Measurements from ENCODE around the gene ARHGDIB.

Gene ARHGDIB

GRCh38 chr12:14957551-14958168 is 3.7 kb downstream of the ARHGDIB start:
- Histone ChIP-seq H3K27me3 (ENCODE audit: control insufficient read depth in 1 of 2, insufficient read depth in 2 of 2, low read length in 2 of 2) (no peaks in the 10 kb centered on the region), H3K36me3 (ENCODE audit: control insufficient read depth in 1 of 2, insufficient read depth in 2 of 2, low read length in 2 of 2) (no peaks in the 10 kb centered on the region), H3K27ac (ENCODE audit: low read depth, low read length) (no peak overlapping the region), H3K4me1 (ENCODE audit: control insufficient read depth in 1 of 2, insufficient read depth in 2 of 2, low read length in 2 of 2) (peaks cover 21 to 26% of the 10 kb centered on the region in 2 donors), H3K9me3 (ENCODE audit: control insufficient read depth in 1 of 2, low read length in 2 of 2) (no peaks in the 10 kb centered on the region), H3K9ac (ENCODE audit: low read depth in 1 of 2, low read length in 2 of 2) (peak overlapping the region in 1 of 2 donors; percentile 58), H3K4me3 (ENCODE audit: low read depth in 1 of 2, low read length in 2 of 2) (peak overlapping the region in 1 of 2 donors; percentile 76)

- H3K27ac ChIP-seq (ENCODE audit: low read depth, low read length), result no peak overlapping the region
- no peaks in the 10 kb centered on the region for H3K27me3 ChIP-seq (ENCODE audit: control insufficient read depth in 1 of 2, insufficient read depth in 2 of 2, low read length in 2 of 2)
- H3K36me3 ChIP-seq (ENCODE audit: control insufficient read depth in 1 of 2, insufficient read depth in 2 of 2, low read length in 2 of 2), result no peaks in the 10 kb centered on the region
- peak overlapping the region in 1 of 2 donors; percentile 10 for H3K9ac ChIP-seq (ENCODE audit: low read depth in 1 of 2, low read length in 2 of 2)
- H3K4me3 ChIP-seq (ENCODE audit: low read depth in 1 of 2, low read length in 2 of 2), result no peak overlapping the region
- H3K9me3 ChIP-seq (ENCODE audit: control insufficient read depth in 1 of 2, low read length in 2 of 2), result no peaks in the 10 kb centered on the region
- H3K4me1 ChIP-seq (ENCODE audit: control insufficient read depth in 1 of 2, insufficient read depth in 2 of 2, low read length in 2 of 2), result peaks cover 27 to 31% of the 10 kb centered on the region in 2 donors
Observed at GRCh38 chr12:14956905-14957304, 4.5 kb downstream of the ARHGDIB start.

- H3K9ac ChIP-seq (ENCODE audit: low read depth in 1 of 2, low read length in 2 of 2), result peak overlapping the region in 1 of 2 donors; percentile 10
- peak overlapping the region; percentile 17 for H3K27ac ChIP-seq (ENCODE audit: low read depth, low read length)
- peaks cover 33 to 37% of the 10 kb centered on the region in 2 donors for H3K4me1 ChIP-seq (ENCODE audit: control insufficient read depth in 1 of 2, insufficient read depth in 2 of 2, low read length in 2 of 2)
Observed at GRCh38 chr12:14956024-14956891, 5.1 kb downstream of the ARHGDIB start.

GRCh38 chr12:14954269-14954668 is 7.1 kb downstream of the ARHGDIB start:
- H3K36me3 ChIP-seq (ENCODE audit: control insufficient read depth in 1 of 2, insufficient read depth in 2 of 2, low read length in 2 of 2), result no peaks in the 10 kb centered on the region
- peak overlapping the region in 1 of 2 donors; percentile 14 for H3K9ac ChIP-seq (ENCODE audit: low read depth in 1 of 2, low read length in 2 of 2)
- H3K9me3 ChIP-seq (ENCODE audit: control insufficient read depth in 1 of 2, low read length in 2 of 2), result no peaks in the 10 kb centered on the region
- no peaks in the 10 kb centered on the region for H3K27me3 ChIP-seq (ENCODE audit: control insufficient read depth in 1 of 2, insufficient read depth in 2 of 2, low read length in 2 of 2)
- no peak overlapping the region for H3K4me3 ChIP-seq (ENCODE audit: low read depth in 1 of 2, low read length in 2 of 2)
- peaks cover 43 to 44% of the 10 kb centered on the region in 2 donors for H3K4me1 ChIP-seq (ENCODE audit: control insufficient read depth in 1 of 2, insufficient read depth in 2 of 2, low read length in 2 of 2)
- H3K27ac ChIP-seq (ENCODE audit: low read depth, low read length), result no peak overlapping the region

More at GRCh38 chr12:14956024-14956891, 5.1 kb downstream of the ARHGDIB start:
- Histone ChIP-seq H3K4me3 (ENCODE audit: low read depth in 1 of 2, low read length in 2 of 2) (peak overlapping the region; percentile 22 to 42), H3K36me3 (ENCODE audit: control insufficient read depth in 1 of 2, insufficient read depth in 2 of 2, low read length in 2 of 2) (no peaks in the 10 kb centered on the region), H3K27me3 (ENCODE audit: control insufficient read depth in 1 of 2, insufficient read depth in 2 of 2, low read length in 2 of 2) (no peaks in the 10 kb centered on the region), H3K9me3 (ENCODE audit: control insufficient read depth in 1 of 2, low read length in 2 of 2) (no peaks in the 10 kb centered on the region)

- Histone ChIP-seq H3K27ac (ENCODE audit: low read depth, low read length) (no peak overlapping the region), H3K4me3 (ENCODE audit: low read depth in 1 of 2, low read length in 2 of 2) (no peak overlapping the region), H3K36me3 (ENCODE audit: control insufficient read depth in 1 of 2, insufficient read depth in 2 of 2, low read length in 2 of 2) (no peaks in the 10 kb centered on the region), H3K27me3 (ENCODE audit: control insufficient read depth in 1 of 2, insufficient read depth in 2 of 2, low read length in 2 of 2) (no peaks in the 10 kb centered on the region), H3K9me3 (ENCODE audit: control insufficient read depth in 1 of 2, low read length in 2 of 2) (no peaks in the 10 kb centered on the region), H3K9ac (ENCODE audit: low read depth in 1 of 2, low read length in 2 of 2) (no peak overlapping the region), H3K4me1 (ENCODE audit: control insufficient read depth in 1 of 2, insufficient read depth in 2 of 2, low read length in 2 of 2) (peaks cover 48% of the 10 kb centered on the region in 2 donors)
Observed at GRCh38 chr12:14953752-14954151, 7.6 kb downstream of the ARHGDIB start.

GRCh38 chr12:14952299-14952921 is 9.0 kb downstream of the ARHGDIB start:
- H3K9me3 ChIP-seq (ENCODE audit: control insufficient read depth in 1 of 2, low read length in 2 of 2), result no peaks in the 10 kb centered on the region
- peak overlapping the region; percentile 73 for H3K27ac ChIP-seq (ENCODE audit: low read depth, low read length)
- H3K4me3 ChIP-seq (ENCODE audit: low read depth in 1 of 2, low read length in 2 of 2), result peak overlapping the region in 1 of 2 donors; percentile 26
- peaks cover 50 to 52% of the 10 kb centered on the region in 2 donors for H3K4me1 ChIP-seq (ENCODE audit: control insufficient read depth in 1 of 2, insufficient read depth in 2 of 2, low read length in 2 of 2)
- H3K36me3 ChIP-seq (ENCODE audit: control insufficient read depth in 1 of 2, insufficient read depth in 2 of 2, low read length in 2 of 2), result no peaks in the 10 kb centered on the region
- H3K27me3 ChIP-seq (ENCODE audit: control insufficient read depth in 1 of 2, insufficient read depth in 2 of 2, low read length in 2 of 2), result no peaks in the 10 kb centered on the region
- peak overlapping the region; percentile 4 to 36 for H3K9ac ChIP-seq (ENCODE audit: low read depth in 1 of 2, low read length in 2 of 2)

GRCh38 chr12:14951851-14952250 is 9.6 kb downstream of the ARHGDIB start:
- Histone ChIP-seq H3K4me1 (ENCODE audit: control insufficient read depth in 1 of 2, insufficient read depth in 2 of 2, low read length in 2 of 2) (peaks cover 44 to 52% of the 10 kb centered on the region in 2 donors), H3K4me3 (ENCODE audit: low read depth in 1 of 2, low read length in 2 of 2) (no peak overlapping the region)

GRCh38 chr12:14950982-14951746 is 10.2 kb downstream of the ARHGDIB start:
- Histone ChIP-seq H3K9ac (ENCODE audit: low read depth in 1 of 2, low read length in 2 of 2) (peak overlapping the region in 1 of 2 donors; percentile 10), H3K9me3 (ENCODE audit: control insufficient read depth in 1 of 2, low read length in 2 of 2) (no peaks in the 10 kb centered on the region), H3K4me3 (ENCODE audit: low read depth in 1 of 2, low read length in 2 of 2) (no peak overlapping the region), H3K27ac (ENCODE audit: low read depth, low read length) (no peak overlapping the region), H3K36me3 (ENCODE audit: control insufficient read depth in 1 of 2, insufficient read depth in 2 of 2, low read length in 2 of 2) (no peaks in the 10 kb centered on the region), H3K27me3 (ENCODE audit: control insufficient read depth in 1 of 2, insufficient read depth in 2 of 2, low read length in 2 of 2) (no peaks in the 10 kb centered on the region), H3K4me1 (ENCODE audit: control insufficient read depth in 1 of 2, insufficient read depth in 2 of 2, low read length in 2 of 2) (peaks cover 40 to 52% of the 10 kb centered on the region in 2 donors)

More at GRCh38 chr12:14951851-14952250, 9.6 kb downstream of the ARHGDIB start:
- H3K36me3 ChIP-seq (ENCODE audit: control insufficient read depth in 1 of 2, insufficient read depth in 2 of 2, low read length in 2 of 2), result no peaks in the 10 kb centered on the region
- H3K27ac ChIP-seq (ENCODE audit: low read depth, low read length), result peak overlapping the region; percentile 32
- no peaks in the 10 kb centered on the region for H3K9me3 ChIP-seq (ENCODE audit: control insufficient read depth in 1 of 2, low read length in 2 of 2)
- H3K27me3 ChIP-seq (ENCODE audit: control insufficient read depth in 1 of 2, insufficient read depth in 2 of 2, low read length in 2 of 2), result no peaks in the 10 kb centered on the region
- H3K9ac ChIP-seq (ENCODE audit: low read depth in 1 of 2, low read length in 2 of 2), result peak overlapping the region in 1 of 2 donors; percentile 10

GRCh38 chr12:14950421-14950820 is 11.0 kb downstream of the ARHGDIB start:
- Histone ChIP-seq H3K36me3 (ENCODE audit: control insufficient read depth in 1 of 2, insufficient read depth in 2 of 2, low read length in 2 of 2) (peaks cover 0 to 6% of the 10 kb centered on the region in 2 donors), H3K9ac (ENCODE audit: low read depth in 1 of 2, low read length in 2 of 2) (no peak overlapping the region), H3K9me3 (ENCODE audit: control insufficient read depth in 1 of 2, low read length in 2 of 2) (no peaks in the 10 kb centered on the region), H3K27ac (ENCODE audit: low read depth, low read length) (no peak overlapping the region), H3K4me3 (ENCODE audit: low read depth in 1 of 2, low read length in 2 of 2) (no peak overlapping the region), H3K4me1 (ENCODE audit: control insufficient read depth in 1 of 2, insufficient read depth in 2 of 2, low read length in 2 of 2) (peaks cover 40 to 52% of the 10 kb centered on the region in 2 donors), H3K27me3 (ENCODE audit: control insufficient read depth in 1 of 2, insufficient read depth in 2 of 2, low read length in 2 of 2) (no peaks in the 10 kb centered on the region)

All from duodenal mucosa (tissue), 2 donors.